Measurements from ENCODE around the gene WDR83. TPM values are rescaled to one million over a fixed set of nuclear protein-coding genes. Genes with fewer than 3 reads are reported as not detected.

Gene WDR83, protein sequence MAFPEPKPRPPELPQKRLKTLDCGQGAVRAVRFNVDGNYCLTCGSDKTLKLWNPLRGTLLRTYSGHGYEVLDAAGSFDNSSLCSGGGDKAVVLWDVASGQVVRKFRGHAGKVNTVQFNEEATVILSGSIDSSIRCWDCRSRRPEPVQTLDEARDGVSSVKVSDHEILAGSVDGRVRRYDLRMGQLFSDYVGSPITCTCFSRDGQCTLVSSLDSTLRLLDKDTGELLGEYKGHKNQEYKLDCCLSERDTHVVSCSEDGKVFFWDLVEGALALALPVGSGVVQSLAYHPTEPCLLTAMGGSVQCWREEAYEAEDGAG
- 7.7 and 7.8 TPM in 2 replicates for total RNA-seq (2013; cell fraction: nucleolus; rRNA removed)
- 12.2 and 14.0 TPM in 2 replicates for total RNA-seq (2014; rRNA removed)
- 6.7 and 9.1 TPM in 2 replicates for total RNA-seq (2014; rRNA removed; fragmentation: Illumina TruSeq; extraction: Trizol)
- 16.0 TPM in 2 replicates for total RNA-seq (2021)
- polyA plus RNA-seq (2011; ENCODE audit: low read depth) = 4.2 TPM
- 5.4 and 7.6 TPM in 2 replicates for polyA plus RNA-seq (2011; rRNA removed)
- 14.3 and 18.0 TPM in 2 replicates for polyA plus RNA-seq (2011; cell fraction: cytosol; rRNA removed)
- polyA plus RNA-seq (2011; cell fraction: nucleus; rRNA removed) = 13.0 and 16.6 TPM in 2 replicates
- polyA plus RNA-seq (2012) = 10.8 and 11.9 TPM in 2 replicates
- 2.2 and 4.5 TPM in 2 replicates for polyA plus RNA-seq (2014; fragmentation: Illumina TruSeq; extraction: Trizol)
- polyA plus RNA-seq (2014; fragmentation: Nextera tagmentation; extraction: Ambion mirVana) = 1 to 10 TPM in 1 of 2 experiments, under 1 TPM in 1; 0.58 to 2.3 TPM
- 12.6 and 16.5 TPM in 2 replicates for polyA plus RNA-seq (2014; rRNA removed)
- polyA plus RNA-seq (2016; fragmentation: Nextera tagmentation; extraction: Ambion mirVana) = 10 to 100 TPM; 15.0 to 17.7 TPM
- 6.4 and 14.4 TPM in 2 replicates for polyA minus RNA-seq (2011; rRNA and poly(A)+ RNA removed)
- polyA minus RNA-seq (2011; cell fraction: cytosol; rRNA and poly(A)+ RNA removed) = 4.8 TPM in 2 replicates
- 7.0 and 9.9 TPM in 2 replicates for polyA minus RNA-seq (2011; cell fraction: nucleus; rRNA and poly(A)+ RNA removed)
- percentile 55 among the genes with signal in this experiment for Bru-seq, nascent RNA
- percentile 55 among the genes with signal in this experiment for BruChase-seq, experiment 1, labeled RNA remaining after a 6-hour chase
- BruChase-seq, experiment 2, labeled RNA remaining after a 2-hour chase = percentile 51 among the genes with signal in this experiment
- long read RNA-seq, experiment 1, partial matches to known transcripts = 7 of 12 reads
- long read RNA-seq, experiment 1, other reads (novel, unspliced or antisense) = 0 of 12 reads
- long read RNA-seq, experiment 2, transcript WDR83-201 (11 exons, 1,457 nt) = major isoform, 16 of 40 reads
- long read RNA-seq, experiment 2, partial matches to known transcripts = 18 of 40 reads
- long read RNA-seq, experiment 2, other reads (novel, unspliced or antisense) = 6 of 40 reads

DNA sequence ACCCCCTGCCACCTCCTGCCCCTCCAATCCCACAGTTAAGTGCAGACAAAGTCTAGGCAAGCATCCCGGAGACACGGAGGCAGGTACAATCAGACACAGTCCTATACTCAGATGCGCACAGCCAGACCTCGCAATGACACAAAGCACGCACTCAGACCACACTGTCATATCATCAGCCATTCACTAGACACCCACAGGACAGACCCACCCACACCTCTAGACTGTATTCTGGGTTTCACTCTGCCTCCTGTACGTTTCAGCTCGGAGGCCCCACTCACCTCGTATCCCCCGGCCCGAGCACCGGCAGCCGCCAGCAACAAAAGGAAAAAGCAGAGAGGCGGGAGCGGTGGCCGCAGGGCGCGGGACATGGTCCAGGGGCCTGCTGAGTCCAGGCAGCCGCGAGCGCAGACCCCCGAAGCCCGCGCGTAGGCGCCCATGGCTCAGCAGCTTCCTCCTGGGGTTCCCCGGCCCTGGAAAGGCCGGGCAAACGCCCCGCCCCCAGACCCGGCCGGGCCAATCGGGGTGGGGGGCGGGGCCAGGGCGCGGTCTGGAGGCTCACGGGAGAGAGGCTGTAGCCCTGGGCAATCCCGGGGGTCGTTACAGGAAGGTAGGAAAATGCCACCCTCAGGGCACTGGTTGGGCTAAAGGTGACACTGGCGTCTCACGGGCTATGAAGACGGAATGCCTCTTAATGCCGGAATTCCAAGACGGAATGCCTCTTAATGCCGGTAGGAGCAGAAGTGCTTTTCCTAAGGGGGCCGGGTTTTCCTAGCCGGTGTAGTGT lies at the start of gene WDR83, which contains the start of gene MAN2B1:
WDR83 (plus strand) TSS at position 543 of the 784 bp plus-strand sequence. CDS start 2,984 bp downstream, outside the sequence.
MAN2B1 (minus strand) TSS at position 478 of the 784 bp plus-strand sequence; CDS start at position 437, 41 bp downstream.
- H3K79me2 ChIP-seq (ENCODE audit: control insufficient read depth, insufficient read depth, low read length) = peaks cover 52% of the 10 kb centered on the region
- peaks cover 16 to 17% of the 10 kb centered on the region in 2 experiments for H3K36me3 ChIP-seq (ENCODE audit: control insufficient read depth in 2 of 2, insufficient read depth in 2 of 2, low read length in 1 of 2)
- in situ Hi-C loops (cut with MboI) (no loop called here), intact Hi-C loops (cut with micrococcal nuclease; ENCODE audit: unreplicated experiment) (no loop called here)
- peak within 1 kb of the TSS; percentile 91 for H3K4me3 ChIP-seq
- peaks cover 30% of the 10 kb centered on the region for H3K4me1 ChIP-seq (ENCODE audit: control insufficient read depth, insufficient read depth, low read length)
- BruUV-seq (replicated peaks) = no TSS peak
- peak within 1 kb of the TSS; percentile 81 for H3K9ac ChIP-seq (ENCODE audit: control insufficient read depth, insufficient read depth, low read length)
- peak within 1 kb of the TSS; percentile 99 for H3K4me2 ChIP-seq (ENCODE audit: control insufficient read depth, insufficient read depth)
- peak within 1 kb of the TSS; percentile 92 for H3K27ac ChIP-seq (ENCODE audit: control insufficient read depth, insufficient read depth)
- ATAC-seq (peak; percentile 83), FAIRE-seq (peak; percentile 68), DNase-seq (ENCODE audit: low read depth, low spot score) (no peak)
- ChIA-PET POLR2A (interaction anchor here (0.6 to 2.3 kb wide), 9 partner anchors 8 to 126 kb away, joined by 3 to 15 read pairs (median 3); partner anchors contain the start of genes DHPS, TNPO2 and ZNF791), SMC1A (ENCODE audit: uncharacterized antibody, unreplicated experiment) (interaction anchor here (1.6 to 2.4 kb wide), 3 partner anchors 53 to 102 kb away, joined by 6 to 10 read pairs (median 8); partner anchors contain the start of genes ZNF490 and ZNF791), CTCF (interaction anchor here (0.6 to 1.9 kb wide), 6 partner anchors 11 to 1008 kb away, joined by 3 to 13 read pairs (median 6); no protein-coding TSS in a partner anchor), RAD21 (ENCODE audit: unreplicated experiment) (interaction anchor here (0.8 to 1.8 kb wide), 6 partner anchors 53 to 743 kb away, joined by 3 to 9 read pairs (median 4); partner anchors contain the start of genes GET3, ZNF490 and ZNF791)
- no peaks in the 10 kb centered on the region for H3K9me3 ChIP-seq (replicated peaks; ENCODE audit: control insufficient read depth, insufficient read depth, low read length)
- no peaks in the 10 kb centered on the region for H4K20me1 ChIP-seq (ENCODE audit: control insufficient read depth, insufficient read depth)
- no peaks in the 10 kb centered on the region for H3K27me3 ChIP-seq (replicated peaks in 1 of 2; ENCODE audit: control insufficient read depth in 2 of 2, insufficient read depth in 2 of 2, low read length in 1 of 2)
- WGBS (ENCODE audit: insufficient coverage, insufficient replicate concordance, low lambda C conversion rate, missing lambda C conversion rate) = under 1% methylated on average over 46 of the region's 46 CpGs
- H2AFZ ChIP-seq (ENCODE audit: control insufficient read depth, low read depth, low read length) = peak within 1 kb of the TSS; percentile 73
- TF ChIP-seq ZNF24 (IDR thresholded peaks at IDR 0.05) (no peak), ASH2L (IDR thresholded peaks at IDR 0.05; ENCODE audit: borderline replicate concordance, low read depth) (no peak), SUZ12 (IDR thresholded peaks at IDR 0.05; ENCODE audit: unreplicated experiment) (no peak), BACH1 (IDR thresholded peaks at IDR 0.05; ENCODE audit: borderline replicate concordance) (peak; percentile 11; the same call in 1 of the 2 replicates), LARP7 (IDR thresholded peaks at IDR 0.05) (no peak), MEF2B (IDR thresholded peaks at IDR 0.05; ENCODE audit: partially characterized antibody, poor library complexity, severe bottlenecking) (no peak), SMAD1 (IDR thresholded peaks at IDR 0.05; ENCODE audit: low read depth, partially characterized antibody) (no peak), POLR2AphosphoS5 (IDR thresholded peaks at IDR 0.05; ENCODE audit: low read length) (peak; percentile 61)
- TF ChIP-seq, protein P1, sequence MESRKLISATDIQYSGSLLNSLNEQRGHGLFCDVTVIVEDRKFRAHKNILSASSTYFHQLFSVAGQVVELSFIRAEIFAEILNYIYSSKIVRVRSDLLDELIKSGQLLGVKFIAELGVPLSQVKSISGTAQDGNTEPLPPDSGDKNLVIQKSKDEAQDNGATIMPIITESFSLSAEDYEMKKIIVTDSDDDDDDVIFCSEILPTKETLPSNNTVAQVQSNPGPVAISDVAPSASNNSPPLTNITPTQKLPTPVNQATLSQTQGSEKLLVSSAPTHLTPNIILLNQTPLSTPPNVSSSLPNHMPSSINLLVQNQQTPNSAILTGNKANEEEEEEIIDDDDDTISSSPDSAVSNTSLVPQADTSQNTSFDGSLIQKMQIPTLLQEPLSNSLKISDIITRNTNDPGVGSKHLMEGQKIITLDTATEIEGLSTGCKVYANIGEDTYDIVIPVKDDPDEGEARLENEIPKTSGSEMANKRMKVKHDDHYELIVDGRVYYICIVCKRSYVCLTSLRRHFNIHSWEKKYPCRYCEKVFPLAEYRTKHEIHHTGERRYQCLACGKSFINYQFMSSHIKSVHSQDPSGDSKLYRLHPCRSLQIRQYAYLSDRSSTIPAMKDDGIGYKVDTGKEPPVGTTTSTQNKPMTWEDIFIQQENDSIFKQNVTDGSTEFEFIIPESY (IDR thresholded peaks at IDR 0.05) = no peak
- TF ChIP-seq, protein P2, sequence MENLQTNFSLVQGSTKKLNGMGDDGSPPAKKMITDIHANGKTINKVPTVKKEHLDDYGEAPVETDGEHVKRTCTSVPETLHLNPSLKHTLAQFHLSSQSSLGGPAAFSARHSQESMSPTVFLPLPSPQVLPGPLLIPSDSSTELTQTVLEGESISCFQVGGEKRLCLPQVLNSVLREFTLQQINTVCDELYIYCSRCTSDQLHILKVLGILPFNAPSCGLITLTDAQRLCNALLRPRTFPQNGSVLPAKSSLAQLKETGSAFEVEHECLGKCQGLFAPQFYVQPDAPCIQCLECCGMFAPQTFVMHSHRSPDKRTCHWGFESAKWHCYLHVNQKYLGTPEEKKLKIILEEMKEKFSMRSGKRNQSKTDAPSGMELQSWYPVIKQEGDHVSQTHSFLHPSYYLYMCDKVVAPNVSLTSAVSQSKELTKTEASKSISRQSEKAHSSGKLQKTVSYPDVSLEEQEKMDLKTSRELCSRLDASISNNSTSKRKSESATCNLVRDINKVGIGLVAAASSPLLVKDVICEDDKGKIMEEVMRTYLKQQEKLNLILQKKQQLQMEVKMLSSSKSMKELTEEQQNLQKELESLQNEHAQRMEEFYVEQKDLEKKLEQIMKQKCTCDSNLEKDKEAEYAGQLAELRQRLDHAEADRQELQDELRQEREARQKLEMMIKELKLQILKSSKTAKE (IDR thresholded peaks at IDR 0.05; ENCODE audit: low read depth, poor library complexity, severe bottlenecking) = no peak
